Heart right ventricle (tissue), 16 donors: ENCODE measurements around the gene MYCL. TPM values are rescaled to one million over a fixed set of nuclear protein-coding genes. Genes with fewer than 3 reads are reported as not detected.

Source experiments
- ATAC-seq, 8 donors: fragments of 200-7000 bp; cut with Tn5 transposase; one replicate each; pipeline ENCODE4 v1.9.1; 2020; ENCODE audit warnings: mild to moderate bottlenecking in 8 of 8, moderate library complexity in 8 of 8, moderate number of reproducible peaks in 1 of 8
- DNase-seq, 2 donors: peaks; one replicate each; pipeline ENCODE4 v3.0.0-alpha.2; 2020
- H3K27ac ChIP-seq, 10 donors: fragments of 200-600 bp; sonication (generic) in 2 of 10; one replicate each; pipeline versions ENCODE4 v1.5.0 to v1.8.0; 2020 to 2022; ENCODE audit warnings: mild to moderate bottlenecking in 3 of 10
- H3K27me3 ChIP-seq, 7 donors: fragments of 200-600 bp; one replicate each; pipeline ENCODE4 v1.8.0; 2021 to 2022; ENCODE audit warnings: mild to moderate bottlenecking in 2 of 7
- H3K36me3 ChIP-seq, 9 donors: fragments of 200-600 bp; sonication (generic) in 1 of 9; one replicate each; pipeline versions ENCODE4 v1.5.0 to v1.8.0; 2020 to 2022; ENCODE audit warnings: mild to moderate bottlenecking in 2 of 9
- H3K4me1 ChIP-seq, 9 donors: fragments of 200-600 bp; sonication (generic) in 1 of 9; one replicate each; pipeline versions ENCODE4 v1.5.0 to v1.8.0; 2020 to 2022; ENCODE audit warnings: mild to moderate bottlenecking in 4 of 9
- H3K4me3 ChIP-seq, 10 donors: fragments of 200-600 bp; sonication (generic) in 2 of 10; one replicate each; pipeline versions ENCODE4 v1.5.0 to v1.8.0; 2020 to 2022; ENCODE audit warnings: mild to moderate bottlenecking in 7 of 10, moderate library complexity in 2 of 10
- H3K9me3 ChIP-seq, 11 donors: fragments of 200-600 bp in 10 of 11; sonication (generic) in 2 of 11; one replicate each; pipeline versions ENCODE4 v1.5.0 to v1.8.0; 2013 to 2022; ENCODE audit warnings: mild to moderate bottlenecking in 2 of 11, control low read depth in 1 of 11, moderate library complexity in 1 of 11
- CTCF ChIP-seq, 9 donors: fragments of 200-600 bp; sonication (generic) in 2 of 9; IDR thresholded peaks; one replicate each; pipeline versions ENCODE4 v1.5.0 to v1.8.0; 2021 to 2022; ENCODE audit warnings: antibody characterized with exemption in 9 of 9, mild to moderate bottlenecking in 5 of 9, moderate library complexity in 1 of 9
- WGBS, 2 donors: extraction: QIAGEN DNeasy Blood & Tissue Kit; methylation state at CpG; one replicate each; pipeline ENCODE4 v1.1.7; 2013; ENCODE audit warnings: inconsistent platforms in 1 of 2; 5-methylcytosine and 5-hydroxymethylcytosine counted together
- intact Hi-C, 10 donors: fragments of 100-400 bp; cut with DNase I; formaldehyde crosslinking; loops; one replicate each; pipeline versions ENCODE4 v1.11.1 to v1.14.2; 2022
- polyA plus RNA-seq, 2 donors: library from polyadenylated mRNA; stranded (reverse); fragments of 200-250 nt; gene quantifications; one replicate each; pipeline ENCODE4 v1.2.3, GENCODE V29; 2013
- total RNA-seq, 10 donors: library from RNA; stranded (reverse); fragmentation: NEBNext Ultra II Directional in 3 of 10; extraction: Animal tissue kit (Norgen Biotek cat#: 25700) in 3 of 10; gene quantifications; one replicate each; pipeline versions ENCODE4 v1.2.1 to v1.2.4, GENCODE V29; 2021 to 2023
- donor health status: Arrhythmogenic right ventricular cardiomyopathy.
- donor health status: ischemic (EF 13 %, LVEDD 7.1; RV severe dilation, severe dysfunction).
- donor health status: healthy with polysubstance abuse.
- donor health status: DM: no; HTN: yes; CAD: no.
- donor health status: DM: no; HTN: no; CAD: no.
- donor health status: ischemic (EF 25% LVEDD 6.9; RV normal size, moderate dysfunction).
- donor health status: ischemic (EF 25% LVEDD 5.7; RV mildly dilated, moderate dysfunction).
- donor health status: healthy.
- donor health status: DM: yes; HTN: yes; CAD: no.
- donor health status: Ischemic cardiomyopathy.
- donor health status: ischemic (EF 35%, LVEDD 5.7; RV mildly dilated, moderate dysfunction).
- donor health status: nonischemic (EF 11% LVEDD 7.7; RV severe dilation, severe dysfunction).
- donor health status: DM: yes; HTN: yes; CAD: no.
- donor health status: PGD.
- donor health status: ischemic (EF 29% LVEDD 5.4; RV normal size, mild dysfunction).
- donor health status: nonischemic (EF 23%, LVEDD 6.1; RV moderate dilation, normal function).

MYCL gene
- total and polyA plus RNA-seq, 12 donors = 0.07 to 2.5 (median 0.55) TPM

GRCh38 chr1:39859859-39860812 lies 41.6 kb downstream of the MYCL start:
- 89 to 92% methylated on average over 7 of the region's 7 CpGs for WGBS, 2 donors
- DNase-seq (no peak), ATAC-seq (no peak)
- Histone ChIP-seq H3K4me3 (no peak overlapping the region), H3K27me3 (no peaks in the 10 kb centered on the region), H3K4me1 (no peaks in the 10 kb centered on the region), H3K36me3 (peaks cover 0 to 26% (median under 1%) of the 10 kb centered on the region in 9 donors), H3K9me3 (no peaks in the 10 kb centered on the region), H3K27ac (no peak overlapping the region)
- no peak for TF ChIP-seq CTCF (IDR thresholded peaks at IDR 0.05)
- intact Hi-C loops = no loop called here

GRCh38 chr1:39858315-39858714 lies 43.4 kb downstream of the MYCL start:
- peaks cover 0 to 40% (median 15%) of the 10 kb centered on the region in 9 donors for H3K36me3 ChIP-seq
- DNase-seq (no peak), ATAC-seq (no peak)
- intact Hi-C loops = no loop called here
- H3K4me1 ChIP-seq = no peaks in the 10 kb centered on the region
- H3K27ac ChIP-seq = no peak overlapping the region
- no peaks in the 10 kb centered on the region for H3K9me3 ChIP-seq
- WGBS, 2 donors = 92 to 93% methylated on average over 3 of the region's 3 CpGs
- no peak overlapping the region for H3K4me3 ChIP-seq
- H3K27me3 ChIP-seq = no peaks in the 10 kb centered on the region
- TF ChIP-seq CTCF (IDR thresholded peaks at IDR 0.05) = no peak

GRCh38 chr1:39857126-39857878 lies 44.4 kb downstream of the MYCL start:
- 92 to 93% methylated on average over 3 of the region's 3 CpGs for WGBS, 2 donors
- peaks cover 0 to 3% (median 0%) of the 10 kb centered on the region in 9 donors for H3K4me1 ChIP-seq
- H3K36me3 ChIP-seq = peaks cover 0 to 47% (median 15%) of the 10 kb centered on the region in 9 donors
- ATAC-seq = no peak
- H3K27ac ChIP-seq = no peak overlapping the region
- TF ChIP-seq CTCF (IDR thresholded peaks at IDR 0.05) = no peak
- intact Hi-C loops = no loop called here
- H3K4me3 ChIP-seq = no peak overlapping the region
- no peak for DNase-seq
- no peaks in the 10 kb centered on the region for H3K9me3 ChIP-seq
- no peaks in the 10 kb centered on the region for H3K27me3 ChIP-seq

- Histone ChIP-seq H3K9me3 (no peaks in the 10 kb centered on the region), H3K4me3 (no peak overlapping the region), H3K27ac (no peak overlapping the region), H3K4me1 (peaks cover 0 to 3% (median 0%) of the 10 kb centered on the region in 9 donors), H3K27me3 (no peaks in the 10 kb centered on the region), H3K36me3 (peaks cover 0 to 60% (median 15%) of the 10 kb centered on the region in 9 donors)
- no peak for DNase-seq
- no peak for TF ChIP-seq CTCF (IDR thresholded peaks at IDR 0.05)
- no peak for ATAC-seq
- 97 to 98% methylated on average over 8 of the region's 8 CpGs for WGBS, 2 donors
- intact Hi-C loops = no loop called here
Observed at GRCh38 chr1:39854738-39855137, 47.0 kb downstream of the MYCL start.
